ENCODE measurements around the gene PXT1. TPM values are rescaled to one million over a fixed set of nuclear protein-coding genes. Genes with fewer than 3 reads are reported as not detected.
A peak's percentile ranks its signal among the peaks of the same experiment; 100 is the strongest.

The PXT1 gene
- total and polyA plus RNA-seq, 9 of the 15 experiments (the other 6 are each of a cell fraction or from before 2014, with no cell fraction given) = 0.09 to 0.11 (median 0.10) TPM; not detected in 5

DNA sequence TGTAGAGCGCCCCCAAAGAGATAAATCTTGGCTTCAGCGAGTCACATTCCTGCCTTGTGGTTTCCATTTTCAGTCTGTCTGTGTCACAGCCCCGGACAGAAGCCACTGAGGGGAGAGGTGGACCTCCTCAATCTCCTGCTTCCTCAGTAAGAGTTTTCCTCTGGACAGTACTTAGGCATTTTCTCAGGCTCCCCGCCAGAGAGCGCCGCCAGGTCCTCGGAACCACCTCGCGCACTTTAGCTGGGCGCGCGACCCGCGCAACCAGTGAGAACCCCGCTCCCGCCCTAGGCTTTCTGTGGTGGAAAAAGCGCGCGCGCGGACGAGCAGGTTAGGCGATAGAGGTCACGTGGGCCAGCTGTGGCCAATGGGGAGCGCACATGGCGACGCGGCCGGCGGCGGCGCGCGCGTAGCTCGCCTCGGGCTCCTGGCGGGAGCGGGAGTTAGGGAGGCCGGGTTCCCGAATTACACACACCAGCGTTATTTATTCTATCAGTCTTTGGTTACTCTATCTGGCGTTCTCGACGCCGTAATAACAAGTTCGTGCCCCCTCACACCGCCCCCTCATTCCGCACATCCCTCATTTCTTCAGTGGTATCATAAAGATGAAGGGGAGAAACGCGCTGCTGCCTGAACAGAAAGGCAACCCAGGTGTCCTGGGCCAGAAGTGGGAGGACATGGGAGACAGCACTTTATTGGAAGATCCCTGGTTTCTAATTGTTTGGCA, 19.4 kb downstream of the PXT1 start (continued):
- TF ChIP-seq ZNF224 (CRISPR knock-in tag; IDR thresholded peaks at IDR 0.05) = no peak
- TF ChIP-seq, protein P1, sequence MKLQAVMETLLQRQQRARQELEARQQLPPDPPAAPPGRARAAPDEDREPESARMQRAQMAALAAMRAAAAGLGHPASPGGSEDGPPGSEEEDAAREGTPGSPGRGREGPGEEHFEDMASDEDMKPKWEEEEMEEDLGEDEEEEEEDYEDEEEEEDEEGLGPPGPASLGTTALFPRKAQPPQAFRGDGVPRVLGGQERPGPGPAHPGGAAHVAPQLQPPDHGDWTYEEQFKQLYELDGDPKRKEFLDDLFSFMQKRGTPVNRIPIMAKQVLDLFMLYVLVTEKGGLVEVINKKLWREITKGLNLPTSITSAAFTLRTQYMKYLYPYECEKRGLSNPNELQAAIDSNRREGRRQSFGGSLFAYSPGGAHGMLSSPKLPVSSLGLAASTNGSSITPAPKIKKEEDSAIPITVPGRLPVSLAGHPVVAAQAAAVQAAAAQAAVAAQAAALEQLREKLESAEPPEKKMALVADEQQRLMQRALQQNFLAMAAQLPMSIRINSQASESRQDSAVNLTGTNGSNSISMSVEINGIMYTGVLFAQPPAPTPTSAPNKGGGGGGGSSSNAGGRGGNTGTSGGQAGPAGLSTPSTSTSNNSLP (IDR thresholded peaks at IDR 0.05; ENCODE audit: borderline replicate concordance, low read depth, low read length) = 0 out of 2 replicates have a peak, but pooled peaks have one; percentile 18
- TF ChIP-seq HDAC1 (IDR thresholded peaks at IDR 0.05) = no peak
- peak in 1 of 3 experiments; percentile 67 for TF ChIP-seq YY1 (IDR thresholded peaks at IDR 0.05; ENCODE audit: borderline replicate concordance in 1 of 3, control insufficient read depth in 1 of 3, extremely low read depth in 1 of 3, insufficient read depth in 3 of 3, insufficient read length in 1 of 3, insufficient replicate concordance in 2 of 3, low read depth in 1 of 3, low read length in 2 of 3)
- TF ChIP-seq ZEB2 (IDR thresholded peaks at IDR 0.05) = no peak
- TF ChIP-seq SP2 (IDR thresholded peaks at IDR 0.05; ENCODE audit: extremely low read depth, low read depth, low read length, poor library complexity, severe bottlenecking) = no peak
- TF ChIP-seq, protein P2, sequence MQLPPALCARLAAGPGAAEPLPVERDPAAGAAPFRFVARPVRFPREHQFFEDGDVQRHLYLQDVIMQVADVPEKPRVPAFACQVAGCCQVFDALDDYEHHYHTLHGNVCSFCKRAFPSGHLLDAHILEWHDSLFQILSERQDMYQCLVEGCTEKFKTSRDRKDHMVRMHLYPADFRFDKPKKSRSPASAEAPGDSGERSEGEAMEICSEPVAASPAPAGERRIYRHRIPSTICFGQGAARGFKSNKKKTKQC (CRISPR knock-in tag; IDR thresholded peaks at IDR 0.05) = peak; percentile 40; the same call in 1 of the 2 replicates
- 0 out of 2 replicates have a peak, but pooled peaks have one; percentile 40 for TF ChIP-seq RFX7 (CRISPR knock-in tag; IDR thresholded peaks at IDR 0.05)
- no peak for TF ChIP-seq ZNF785 (CRISPR knock-in tag; IDR thresholded peaks at IDR 0.05)
- no peak; the same call in 1 of the 2 replicates for TF ChIP-seq HMGXB4 (CRISPR knock-in tag; IDR thresholded peaks at IDR 0.05)
- TF ChIP-seq MEIS2 (IDR thresholded peaks at IDR 0.05; ENCODE audit: partially characterized antibody) = peak; percentile 58
- TF ChIP-seq ZNF79 (CRISPR knock-in tag; IDR thresholded peaks at IDR 0.05; ENCODE audit: low read depth) = no peak
- peak; percentile 96 to 98 for TF ChIP-seq RAD21 (CRISPR knock-in tag; conservative IDR thresholded peaks at IDR 0.05 in 1 of 2, IDR thresholded peaks at IDR 0.05 in 1 of 2)
- TF ChIP-seq ERF (CRISPR knock-in tag; IDR thresholded peaks at IDR 0.05) = no peak
- TF ChIP-seq ESRRA (IDR thresholded peaks at IDR 0.05; ENCODE audit: borderline replicate concordance, low read depth) = peak; percentile 73; the same call in 1 of the 2 replicates
- no peak; the same call in 1 of the 2 replicates for TF ChIP-seq HEY1 (CRISPR knock-in tag; IDR thresholded peaks at IDR 0.05; ENCODE audit: borderline replicate concordance)
